ENCODE results near the gene WNT7B. TPM values are rescaled to one million over a fixed set of nuclear protein-coding genes. Genes with fewer than 3 reads are reported as not detected.

The WNT7B gene
- total RNA-seq, 2 donors from 2014 or later, result 7.5 to 7.7 TPM

- 86% methylated on average over 2 of the region's 2 CpGs for WGBS
- H3K4me3 ChIP-seq, result no peak overlapping the region
- H3K9me3 ChIP-seq, result no peaks in the 10 kb centered on the region
- TF ChIP-seq POLR2A (IDR thresholded peaks at IDR 0.05), result no peak
- no peak for TF ChIP-seq CTCF (IDR thresholded peaks at IDR 0.05)
- intact Hi-C loops (cut with DNase I), result no loop called here
- H3K27me3 ChIP-seq (replicated peaks; ENCODE audit: insufficient read depth), result no peaks in the 10 kb centered on the region
- DNase-seq (ENCODE audit: low spot score), result no peak
- H3K4me1 ChIP-seq (replicated peaks), result peaks cover 4% of the 10 kb centered on the region
- no peaks in the 10 kb centered on the region for H3K36me3 ChIP-seq
- no peak overlapping the region for H3K27ac ChIP-seq
Measured at GRCh38 chr22:46017166-46017565, 40.2 kb upstream of the WNT7B start.

- peak overlapping the region; percentile 97 to 99 for H3K27ac ChIP-seq
- under 1% methylated on average over 54 of the region's 56 CpGs for WGBS
- no peaks in the 10 kb centered on the region for H3K9me3 ChIP-seq
- H3K4me3 ChIP-seq, result peak overlapping the region; percentile 48 to 53
- H3K27me3 ChIP-seq (replicated peaks; ENCODE audit: insufficient read depth), result no peaks in the 10 kb centered on the region
- intact Hi-C loops (cut with DNase I), result loop anchor here (2.0 kb wide), 1 partner anchor 15 kb away; no protein-coding TSS in a partner anchor
- DNase-seq (ENCODE audit: low spot score), result peak; percentile 89
- H3K36me3 ChIP-seq, result no peaks in the 10 kb centered on the region
- TF ChIP-seq POLR2AphosphoS5 (IDR thresholded peaks at IDR 0.05) (peak; percentile 75), CTCF (IDR thresholded peaks at IDR 0.05) (peak; percentile 26 to 80 (median 70)), POLR2A (IDR thresholded peaks at IDR 0.05) (peak; percentile 83)
- H3K4me1 ChIP-seq (replicated peaks), result peaks cover under 1% of the 10 kb centered on the region
Measured at GRCh38 chr22:46013460-46014416, 36.8 kb upstream of the WNT7B start.

- Histone ChIP-seq H3K4me1 (replicated peaks) (peaks cover 2% of the 10 kb centered on the region), H3K4me3 (peak overlapping the region in 1 of 2 donors; percentile 53), H3K27me3 (replicated peaks; ENCODE audit: insufficient read depth) (no peaks in the 10 kb centered on the region), H3K27ac (peak overlapping the region; percentile 97 to 99), H3K9me3 (no peaks in the 10 kb centered on the region), H3K36me3 (no peaks in the 10 kb centered on the region)
- intact Hi-C loops (cut with DNase I), result no loop called here
- 37% methylated on average over 11 of the region's 11 CpGs for WGBS
- TF ChIP-seq CTCF (IDR thresholded peaks at IDR 0.05) (no peak), POLR2A (IDR thresholded peaks at IDR 0.05) (no peak), POLR2AphosphoS5 (IDR thresholded peaks at IDR 0.05) (no peak)
- DNase-seq (ENCODE audit: low spot score), result no peak
Measured at GRCh38 chr22:46012881-46013281, 35.9 kb upstream of the WNT7B start.

- Histone ChIP-seq H3K4me3 (no peak overlapping the region), H3K36me3 (no peaks in the 10 kb centered on the region), H3K4me1 (replicated peaks) (peaks cover 6% of the 10 kb centered on the region), H3K27me3 (replicated peaks; ENCODE audit: insufficient read depth) (no peaks in the 10 kb centered on the region), H3K27ac (peak overlapping the region; percentile 97 to 99), H3K9me3 (no peaks in the 10 kb centered on the region)
- TF ChIP-seq POLR2AphosphoS5 (IDR thresholded peaks at IDR 0.05), result no peak
- no peak for TF ChIP-seq CTCF (IDR thresholded peaks at IDR 0.05)
- TF ChIP-seq POLR2A (IDR thresholded peaks at IDR 0.05), result no peak
- intact Hi-C loops (cut with DNase I), result no loop called here
- 83% methylated on average over 13 of the region's 13 CpGs for WGBS
- no peak for DNase-seq (ENCODE audit: low spot score)
Measured at GRCh38 chr22:46012182-46012880, 35.4 kb upstream of the WNT7B start.
